ENCODE data around the gene DNASE1.

GRCh38 chr16:3638916-3639644 is 15.4 kb upstream of the DNASE1 start:
- no peak for TF ChIP-seq RAD21 (IDR thresholded peaks at IDR 0.05; ENCODE audit: low read depth)
- no peak for TF ChIP-seq EP300 (IDR thresholded peaks at IDR 0.05; ENCODE audit: borderline replicate concordance)
- TF ChIP-seq TEAD4 (IDR thresholded peaks at IDR 0.05) = no peak
- no peak for TF ChIP-seq FOXM1 (IDR thresholded peaks at IDR 0.05; ENCODE audit: borderline replicate concordance, low read depth)
